Ishikawa (cell line): Measurements from ENCODE around the gene CUL3.

ENCODE experiments used
- CEBPB ChIP-seq: IDR thresholded peaks from 2 replicates; pipeline ENCODE4 v1.6.1; 2012
- CREB1 ChIP-seq: IDR thresholded peaks from 2 replicates; pipeline ENCODE4 v1.6.1; 2012; ENCODE audit warnings: low read depth
- EGR1 ChIP-seq: IDR thresholded peaks from 2 replicates; pipeline ENCODE4 v1.6.1; 2012
- EP300 ChIP-seq: IDR thresholded peaks from 2 replicates; pipeline ENCODE4 v1.6.1; 2012; ENCODE audit warnings: borderline replicate concordance
- FOXM1 ChIP-seq: IDR thresholded peaks from 2 replicates; pipeline ENCODE4 v1.6.1; 2012; ENCODE audit warnings: low read depth, borderline replicate concordance
- NFIC ChIP-seq: IDR thresholded peaks from 2 replicates; pipeline ENCODE4 v1.6.1; 2012
- RAD21 ChIP-seq: IDR thresholded peaks from 2 replicates; pipeline ENCODE4 v1.6.1; 2012; ENCODE audit warnings: low read depth
- TAF1 ChIP-seq: IDR thresholded peaks from 2 replicates; pipeline ENCODE4 v1.6.1; 2012; ENCODE audit warnings: low read depth, mild to moderate bottlenecking
- TCF12 ChIP-seq: IDR thresholded peaks from 2 replicates; pipeline ENCODE4 v1.6.1; 2012; ENCODE audit warnings: low read depth
- TEAD4 ChIP-seq: IDR thresholded peaks from 2 replicates; pipeline ENCODE4 v1.6.1; 2012
- YY1 ChIP-seq: IDR thresholded peaks from 2 replicates; pipeline ENCODE4 v1.6.1; 2012; ENCODE audit warnings: low read depth
- ZBTB7A ChIP-seq: IDR thresholded peaks from 2 replicates; pipeline ENCODE4 v1.6.1; 2012; ENCODE audit warnings: low read depth
- TF ChIP-seq, protein P1 (sequence below): IDR thresholded peaks from 2 replicates; pipeline ENCODE4 v1.6.1; 2012; ENCODE audit warnings: low read depth, mild to moderate bottlenecking
- TF ChIP-seq, protein P2 (sequence below): IDR thresholded peaks from 2 replicates; pipeline ENCODE4 v1.6.1; 2012
- TF ChIP-seq, protein P3 (sequence below): IDR thresholded peaks from 2 replicates; pipeline ENCODE4 v1.6.1; 2012

The CUL3 gene

DNA sequence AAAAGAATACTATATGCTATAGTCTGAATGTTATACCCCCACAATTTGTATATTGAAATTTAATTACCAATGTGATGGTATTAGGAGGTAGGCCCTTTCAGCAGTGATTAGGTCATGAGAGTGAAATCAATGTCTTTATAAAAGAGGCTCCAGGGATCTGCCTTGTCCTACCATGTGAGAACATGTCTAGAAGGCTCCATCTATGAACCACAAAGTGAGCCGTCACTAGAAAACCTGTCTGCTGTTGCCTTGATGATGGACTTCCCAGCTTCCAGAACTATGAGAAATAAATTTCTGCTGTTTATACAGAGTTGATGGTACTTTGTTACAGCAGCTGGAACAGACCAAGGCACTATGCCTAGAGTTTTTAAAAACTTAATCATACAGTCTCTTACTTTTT lies 136.9 kb downstream of the CUL3 start:
- no peak for TF ChIP-seq NFIC
- TF ChIP-seq ZBTB7A, result no peak
- no peak for TF ChIP-seq YY1
- TF ChIP-seq EP300, result no peak
- TF ChIP-seq, protein P1, sequence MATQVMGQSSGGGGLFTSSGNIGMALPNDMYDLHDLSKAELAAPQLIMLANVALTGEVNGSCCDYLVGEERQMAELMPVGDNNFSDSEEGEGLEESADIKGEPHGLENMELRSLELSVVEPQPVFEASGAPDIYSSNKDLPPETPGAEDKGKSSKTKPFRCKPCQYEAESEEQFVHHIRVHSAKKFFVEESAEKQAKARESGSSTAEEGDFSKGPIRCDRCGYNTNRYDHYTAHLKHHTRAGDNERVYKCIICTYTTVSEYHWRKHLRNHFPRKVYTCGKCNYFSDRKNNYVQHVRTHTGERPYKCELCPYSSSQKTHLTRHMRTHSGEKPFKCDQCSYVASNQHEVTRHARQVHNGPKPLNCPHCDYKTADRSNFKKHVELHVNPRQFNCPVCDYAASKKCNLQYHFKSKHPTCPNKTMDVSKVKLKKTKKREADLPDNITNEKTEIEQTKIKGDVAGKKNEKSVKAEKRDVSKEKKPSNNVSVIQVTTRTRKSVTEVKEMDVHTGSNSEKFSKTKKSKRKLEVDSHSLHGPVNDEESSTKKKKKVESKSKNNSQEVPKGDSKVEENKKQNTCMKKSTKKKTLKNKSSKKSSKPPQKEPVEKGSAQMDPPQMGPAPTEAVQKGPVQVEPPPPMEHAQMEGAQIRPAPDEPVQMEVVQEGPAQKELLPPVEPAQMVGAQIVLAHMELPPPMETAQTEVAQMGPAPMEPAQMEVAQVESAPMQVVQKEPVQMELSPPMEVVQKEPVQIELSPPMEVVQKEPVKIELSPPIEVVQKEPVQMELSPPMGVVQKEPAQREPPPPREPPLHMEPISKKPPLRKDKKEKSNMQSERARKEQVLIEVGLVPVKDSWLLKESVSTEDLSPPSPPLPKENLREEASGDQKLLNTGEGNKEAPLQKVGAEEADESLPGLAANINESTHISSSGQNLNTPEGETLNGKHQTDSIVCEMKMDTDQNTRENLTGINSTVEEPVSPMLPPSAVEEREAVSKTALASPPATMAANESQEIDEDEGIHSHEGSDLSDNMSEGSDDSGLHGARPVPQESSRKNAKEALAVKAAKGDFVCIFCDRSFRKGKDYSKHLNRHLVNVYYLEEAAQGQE, result no peak
- TF ChIP-seq TCF12, result no peak
- TF ChIP-seq TAF1, result no peak
- TF ChIP-seq CREB1, result no peak
- TF ChIP-seq, protein P2, sequence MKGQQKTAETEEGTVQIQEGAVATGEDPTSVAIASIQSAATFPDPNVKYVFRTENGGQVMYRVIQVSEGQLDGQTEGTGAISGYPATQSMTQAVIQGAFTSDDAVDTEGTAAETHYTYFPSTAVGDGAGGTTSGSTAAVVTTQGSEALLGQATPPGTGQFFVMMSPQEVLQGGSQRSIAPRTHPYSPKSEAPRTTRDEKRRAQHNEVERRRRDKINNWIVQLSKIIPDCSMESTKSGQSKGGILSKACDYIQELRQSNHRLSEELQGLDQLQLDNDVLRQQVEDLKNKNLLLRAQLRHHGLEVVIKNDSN, result no peak
- no peak for TF ChIP-seq RAD21
- TF ChIP-seq, protein P3, sequence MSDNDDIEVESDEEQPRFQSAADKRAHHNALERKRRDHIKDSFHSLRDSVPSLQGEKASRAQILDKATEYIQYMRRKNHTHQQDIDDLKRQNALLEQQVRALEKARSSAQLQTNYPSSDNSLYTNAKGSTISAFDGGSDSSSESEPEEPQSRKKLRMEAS, result no peak
- no peak for TF ChIP-seq TEAD4

DNA sequence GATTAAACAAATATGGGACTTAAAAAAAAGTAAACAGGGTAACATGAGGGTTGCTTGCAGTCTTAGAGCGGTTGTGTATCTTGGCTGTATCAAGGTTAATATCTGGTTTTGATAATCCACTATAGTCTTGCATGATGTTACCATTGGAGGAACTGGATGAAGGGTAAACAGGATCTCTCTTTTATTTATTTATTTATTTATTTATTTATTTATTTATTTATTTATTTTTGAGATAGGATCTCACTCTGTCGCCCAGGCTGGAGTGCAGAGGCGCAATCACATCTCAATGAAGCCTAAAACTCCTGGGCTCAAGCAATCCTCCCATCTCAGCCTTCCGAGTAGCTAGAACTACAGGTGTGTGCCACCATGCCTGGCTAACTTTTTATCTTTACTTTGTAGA lies 140.4 kb downstream of the CUL3 start:
- TF ChIP-seq RAD21 (no peak), FOXM1 (no peak)

DNA sequence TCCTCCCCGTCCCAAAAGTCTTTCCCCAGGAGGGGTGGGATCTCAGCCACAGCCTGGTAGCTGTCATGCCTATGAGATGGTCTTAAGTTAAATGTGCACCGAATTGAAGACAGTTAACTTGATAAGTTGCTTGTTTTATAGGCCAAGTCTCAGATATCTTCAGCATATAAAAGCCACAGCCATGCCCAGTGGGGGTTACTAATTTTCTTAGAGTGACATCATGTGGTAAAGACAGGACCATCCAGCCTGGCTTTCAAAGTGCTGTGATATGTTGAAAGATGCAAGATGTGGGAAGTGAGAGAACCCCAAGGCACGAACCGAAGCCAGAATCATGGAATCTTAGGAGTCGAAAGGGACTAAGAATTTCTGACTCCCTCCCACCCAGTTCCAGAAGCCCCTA lies 141.1 kb downstream of the CUL3 start:
- no peak for TF ChIP-seq FOXM1
- TF ChIP-seq CREB1, result no peak
- TF ChIP-seq EP300, result no peak
- TF ChIP-seq, protein P1, result no peak
- TF ChIP-seq CEBPB, result no peak
- no peak for TF ChIP-seq ZBTB7A
- TF ChIP-seq TCF12, result no peak
- no peak for TF ChIP-seq TAF1
- TF ChIP-seq, protein P2, result no peak
- TF ChIP-seq TEAD4, result no peak
- no peak for TF ChIP-seq EGR1
- no peak for TF ChIP-seq RAD21
- TF ChIP-seq, protein P3, result no peak
- TF ChIP-seq NFIC, result no peak
- no peak for TF ChIP-seq YY1

DNA sequence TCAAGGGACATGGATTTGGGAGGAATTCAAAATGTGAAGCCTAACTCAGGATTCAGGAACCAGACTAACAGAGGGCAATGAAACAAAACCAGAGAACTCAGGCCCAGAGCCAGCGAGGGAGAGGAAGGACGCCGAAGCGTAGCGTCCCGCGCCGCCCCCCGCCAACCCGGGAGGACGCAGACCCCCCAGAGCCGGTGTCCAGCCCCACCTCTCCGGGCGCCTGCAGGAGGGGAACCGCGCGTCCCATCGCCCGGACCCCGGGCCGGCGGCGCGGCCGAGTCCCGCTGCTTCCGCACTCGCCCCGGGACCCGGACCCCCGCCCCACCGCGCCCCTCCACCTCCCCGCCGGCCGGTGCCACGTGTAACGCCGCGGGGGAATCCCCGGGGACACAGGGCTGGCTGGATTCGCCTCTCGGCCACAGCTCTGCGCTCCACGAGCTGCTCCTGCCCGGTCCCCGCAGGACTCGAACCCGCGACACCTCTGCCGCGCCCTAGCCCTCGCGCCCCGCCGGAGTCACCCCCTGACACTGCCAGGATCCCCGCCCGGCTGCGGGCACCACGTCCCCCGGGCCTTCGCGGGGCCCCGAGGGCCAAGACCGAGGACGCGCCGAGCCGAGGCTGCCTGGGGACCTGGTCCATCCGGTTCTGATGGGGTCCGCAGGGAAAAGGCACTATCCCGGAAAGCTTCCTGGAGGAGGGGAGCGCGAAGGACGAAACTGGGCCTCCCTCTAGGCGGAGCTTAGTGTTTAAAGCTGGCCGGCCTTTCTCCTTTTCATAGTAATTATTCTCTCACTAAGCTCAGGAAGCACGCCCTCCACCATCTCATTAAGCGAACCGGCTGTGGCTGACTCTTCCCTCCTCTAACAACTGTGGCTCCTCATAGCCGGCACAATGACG lies 142.8 kb downstream of the CUL3 start:
- TF ChIP-seq, protein P2, result no peak
- TF ChIP-seq TAF1 (no peak), YY1 (no peak), CEBPB (no peak), FOXM1 (no peak)
- TF ChIP-seq, protein P3, result no peak

DNA sequence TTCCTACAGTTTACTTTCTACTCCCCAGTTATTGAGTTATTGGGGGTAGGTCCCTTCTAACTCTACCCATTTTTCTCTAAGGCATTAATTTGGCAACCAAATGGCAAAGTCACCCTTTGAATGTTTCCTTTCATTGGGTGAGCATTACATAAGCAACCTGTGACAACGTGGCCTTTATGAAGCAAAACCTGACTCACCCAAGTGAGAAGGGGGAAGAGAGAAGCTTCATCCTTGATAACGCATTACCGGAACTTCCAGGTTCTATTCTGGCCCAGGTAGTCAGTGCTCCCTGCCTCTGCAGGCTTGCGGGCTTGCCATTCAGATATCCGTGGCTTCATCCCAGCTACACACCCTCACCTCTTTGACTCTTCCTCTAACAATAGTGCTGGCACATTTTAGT lies 144.2 kb downstream of the CUL3 start:
- TF ChIP-seq YY1, result no peak

DNA sequence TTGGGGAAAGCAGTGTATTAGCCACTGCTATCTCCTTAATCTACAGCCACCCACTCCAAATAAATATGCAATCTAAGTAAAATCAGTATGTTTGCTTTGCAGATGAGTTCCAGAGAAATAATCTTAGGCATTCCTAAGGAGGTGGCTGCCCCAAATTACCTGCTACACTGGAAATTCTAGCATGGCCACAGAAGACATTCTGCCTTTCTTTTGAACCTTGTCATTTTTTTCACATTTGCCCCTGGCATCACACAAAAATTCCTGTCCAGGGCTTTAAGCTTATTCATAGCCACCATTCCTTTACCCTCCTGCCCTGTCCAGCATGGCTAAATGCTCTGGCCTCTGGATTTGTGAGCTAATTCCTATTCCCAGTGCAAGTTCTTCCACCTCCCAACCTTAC lies 146.4 kb downstream of the CUL3 start:
- TF ChIP-seq TEAD4, result no peak
- TF ChIP-seq YY1, result no peak
- TF ChIP-seq EP300, result no peak
- TF ChIP-seq TCF12, result no peak
- TF ChIP-seq TAF1, result no peak
- TF ChIP-seq CEBPB, result no peak
- no peak for TF ChIP-seq CREB1
- TF ChIP-seq, protein P3, result no peak
- no peak for TF ChIP-seq NFIC
- TF ChIP-seq RAD21, result no peak
- no peak for TF ChIP-seq EGR1
- TF ChIP-seq FOXM1, result no peak
- TF ChIP-seq ZBTB7A, result no peak
- TF ChIP-seq, protein P1, result no peak
- TF ChIP-seq, protein P2, result no peak
